ENCODE data around the gene LHB.
"Not testable (repeated sequence)": the region's sequence is repeated elsewhere in the genome, so short reads cannot be mapped to it uniquely, and the experiment has no call there.

The LHB gene

GRCh38 chr19:49036815-49037214 lies 19.9 kb upstream of the LHB start, which contains the start of gene CGB1:
Gene CGB1 (minus strand): TSS chr19:49036895. CDS start chr19:49036711, 184 bp downstream.
- DNase-seq, result peak in 1 of 2 experiments; percentile 40

GRCh38 chr19:49031642-49032301 lies 14.9 kb upstream of the LHB start, which contains the start of gene CGB2:
Gene CGB2 (plus strand): TSS chr19:49031890. CDS start chr19:49032096, 206 bp downstream.
- DNase-seq, result peak in 1 of 2 experiments; percentile 20

DNA sequence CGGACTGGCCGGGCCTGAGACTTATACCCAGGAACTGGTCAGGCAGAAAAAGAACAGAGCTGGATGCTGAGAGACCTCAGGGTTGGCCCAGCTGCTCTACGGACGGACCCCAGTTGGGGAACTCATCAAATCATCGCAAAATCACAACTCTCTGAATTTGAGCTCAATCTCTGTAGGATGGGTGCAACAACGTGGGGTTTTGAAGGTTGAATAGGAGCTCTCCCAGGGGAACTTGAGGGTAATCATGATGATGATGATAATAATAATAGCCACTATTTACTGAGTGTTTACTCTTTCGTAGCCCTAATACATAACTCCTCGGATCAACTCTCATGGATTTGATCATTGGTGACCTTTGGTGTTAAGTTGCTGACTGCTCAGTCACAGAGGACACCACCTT lies 13.4 kb upstream of the LHB start:
- not testable (repeated sequence) for DNase-seq

DNA sequence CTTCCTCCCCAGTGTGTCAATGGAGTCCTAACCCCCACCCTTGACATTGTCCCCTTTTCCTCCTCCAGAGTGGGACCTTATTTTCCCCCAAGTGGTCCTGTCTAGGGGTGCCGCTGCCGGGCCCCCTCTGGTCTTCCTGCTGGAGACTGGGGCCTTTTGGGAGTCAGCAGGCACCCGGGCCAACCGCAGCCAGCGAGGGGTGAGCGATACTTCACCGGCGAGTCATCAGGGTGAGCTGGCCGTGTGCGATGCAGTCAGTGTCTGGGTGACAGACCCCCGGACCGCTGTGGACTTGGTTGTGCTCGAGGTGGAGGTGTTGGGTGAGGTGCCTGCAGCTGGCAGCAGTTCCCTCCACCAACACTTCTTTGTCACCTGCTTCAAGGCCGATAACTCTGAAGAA lies 12.9 kb upstream of the LHB start:
- not testable (repeated sequence) for DNase-seq

DNA sequence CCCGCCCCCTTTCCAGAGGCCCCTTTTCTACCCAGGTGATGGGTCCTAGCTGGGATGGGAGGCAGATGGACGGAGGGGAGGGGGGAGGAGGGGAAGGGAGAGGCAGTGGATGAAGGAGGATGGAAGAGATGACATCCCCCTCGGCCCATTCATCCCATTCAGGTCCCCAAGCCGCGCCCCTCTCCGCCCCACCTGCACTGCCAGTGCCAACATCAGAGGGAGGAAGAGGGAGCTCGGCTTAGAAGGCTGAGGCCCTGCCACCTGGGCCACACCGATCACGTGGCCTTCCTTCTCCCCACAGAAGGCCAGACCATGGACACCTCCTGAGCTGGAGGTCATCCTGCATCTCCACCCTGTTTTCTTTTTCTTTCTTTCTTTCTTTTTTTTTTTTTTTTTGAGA lies 11.8 kb upstream of the LHB start:
- DNase-seq, result not testable (repeated sequence)

GRCh38 chr19:49025599-49025998 lies 8.7 kb upstream of the LHB start:
- not testable (repeated sequence) for DNase-seq

- not testable (repeated sequence) for DNase-seq
These were observed 8.2 kb upstream of the LHB start for GRCh38 chr19:49025088-49025487.

GRCh38 chr19:49024233-49024632 lies 7.3 kb upstream of the LHB start, which contains the start of gene CGB3:
Gene CGB3 (minus strand): TSS chr19:49024333. CDS start chr19:49023971, 362 bp downstream.
- DNase-seq, result not testable (repeated sequence)

- no peak for DNase-seq
These were observed 5.2 kb upstream of the LHB start for GRCh38 chr19:49022116-49022515.

- DNase-seq, result no peak
These were observed 4.3 kb upstream of the LHB start for GRCh38 chr19:49020931-49021895.

- DNase-seq, result no peak
These were observed 3.5 kb upstream of the LHB start for GRCh38 chr19:49020342-49020741.

- DNase-seq, result peak in 1 of 2 experiments; percentile 61
These were observed 2.5 kb upstream of the LHB start for GRCh38 chr19:49019242-49019932.

GRCh38 chr19:49018388-49019241 lies 1.7 kb upstream of the LHB start:
- not testable (repeated sequence) for DNase-seq

GRCh38 chr19:49017666-49018351 lies 918 bp upstream of the LHB start:
- DNase-seq, result peak in 1 of 2 experiments; percentile 25

GRCh38 chr19:49016067-49016839 lies 638 bp downstream of the LHB start:
- DNase-seq, result no peak

- DNase-seq, result no peak
These were observed 2.0 kb downstream of the LHB start for GRCh38 chr19:49014870-49015255.

DNA sequence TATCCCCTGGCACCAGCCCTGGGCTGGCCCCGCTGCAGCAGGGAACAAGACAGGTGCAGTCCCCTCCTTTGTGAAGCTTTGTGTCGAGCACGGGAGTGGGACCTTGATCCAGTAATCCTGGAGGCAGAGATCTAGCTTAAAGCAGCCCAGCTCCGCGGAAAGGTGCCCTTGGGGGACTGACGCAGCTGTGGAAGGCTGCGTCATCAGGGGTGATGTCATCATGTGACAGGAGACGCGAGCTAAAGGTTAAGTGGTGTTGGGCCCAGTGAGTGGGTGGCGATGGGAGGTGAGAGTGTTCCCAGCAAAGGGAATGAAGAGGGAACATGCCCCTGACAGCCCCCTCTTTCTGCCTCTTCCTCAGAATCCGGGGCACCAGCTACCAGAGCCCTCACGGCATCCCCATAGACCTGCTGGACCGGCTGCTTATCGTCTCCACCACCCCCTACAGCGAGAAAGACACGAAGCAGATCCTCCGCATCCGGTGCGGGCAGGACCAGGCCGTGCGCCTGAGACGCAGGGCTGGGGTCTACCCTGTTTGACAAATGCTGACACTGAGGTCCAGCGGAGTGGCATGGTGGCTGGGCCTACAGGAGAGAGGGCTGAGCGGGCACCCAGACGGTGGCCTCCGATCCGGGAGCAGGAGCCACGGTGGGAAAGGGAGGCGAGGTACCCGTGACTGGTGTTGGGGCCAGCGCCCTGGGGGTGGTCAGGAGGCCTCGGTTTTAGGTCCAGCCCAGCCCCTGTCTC lies 2.6 kb downstream of the LHB start:
- DNase-seq, result no peak

DNA sequence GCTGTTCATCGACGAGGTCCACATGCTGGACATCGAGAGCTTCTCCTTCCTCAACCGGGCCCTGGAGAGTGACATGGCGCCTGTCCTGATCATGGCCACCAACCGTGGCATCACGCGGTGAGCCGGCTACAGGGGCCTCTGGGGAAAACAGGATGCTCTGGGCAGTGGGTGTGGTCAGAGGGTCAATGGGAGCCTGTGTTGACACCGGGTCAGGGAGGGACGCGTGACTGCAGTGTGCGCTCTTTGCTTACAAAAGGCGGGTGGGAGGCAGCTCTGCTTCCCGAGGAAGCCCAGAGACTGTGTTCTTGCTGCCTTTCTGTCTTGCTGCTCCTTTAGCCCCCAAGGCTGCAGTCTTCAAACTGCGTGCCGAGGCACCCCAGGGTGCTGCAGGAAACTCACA lies 5.7 kb downstream of the LHB start:
- no peak for DNase-seq

GRCh38 chr19:49010453-49010852 lies 6.4 kb downstream of the LHB start:
- DNase-seq, result no peak

DNA sequence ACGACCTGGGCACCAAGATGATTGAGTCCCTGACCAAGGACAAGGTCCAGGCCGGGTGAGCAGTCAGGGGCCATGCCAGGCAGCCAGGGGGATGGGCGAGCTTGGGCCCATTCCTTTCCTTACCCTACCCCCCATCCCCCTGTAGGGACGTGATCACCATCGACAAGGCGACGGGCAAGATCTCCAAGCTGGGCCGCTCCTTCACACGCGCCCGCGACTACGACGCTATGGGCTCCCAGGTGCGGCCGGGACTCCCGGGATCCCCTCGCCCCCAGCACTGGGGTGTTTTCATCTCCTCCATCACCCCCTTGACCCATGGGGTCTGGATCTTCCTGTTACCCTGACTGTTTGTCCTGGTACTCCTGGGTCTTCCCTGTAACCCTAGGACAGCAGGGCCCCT lies 7.1 kb downstream of the LHB start:
- DNase-seq, result no peak

All from NCI-H446 (cell line).